Measurements from ENCODE around the gene ALOX15.
"Not testable (repeated sequence)": the region's sequence is repeated elsewhere in the genome, so short reads cannot be mapped to it uniquely, and the experiment has no call there.

The ALOX15 gene

GRCh38 chr17:4590981-4591453, 50.5 kb downstream of the ALOX15 start:
- no peak for DNase-seq

DNA sequence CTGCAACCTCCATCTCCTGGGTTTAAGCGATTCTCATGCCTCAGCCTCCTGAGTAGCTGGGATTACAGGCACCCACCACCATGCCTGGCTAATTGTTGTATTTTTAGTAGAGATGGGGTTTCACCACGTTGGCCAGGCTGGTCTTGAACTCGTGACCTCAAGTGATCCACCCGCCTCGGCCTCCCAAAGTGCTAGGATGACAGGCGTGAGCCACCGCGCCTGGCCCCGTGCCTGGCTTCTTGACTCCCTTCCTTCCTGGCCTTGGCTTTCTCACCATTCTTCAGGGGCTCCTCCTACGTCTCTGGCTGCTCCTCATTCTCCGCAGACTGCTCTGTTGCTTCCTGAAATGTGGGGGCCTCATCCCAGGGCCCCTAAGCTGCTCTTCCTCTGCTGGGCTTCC, 51.4 kb downstream of the ALOX15 start:
- not testable (repeated sequence) for DNase-seq

DNA sequence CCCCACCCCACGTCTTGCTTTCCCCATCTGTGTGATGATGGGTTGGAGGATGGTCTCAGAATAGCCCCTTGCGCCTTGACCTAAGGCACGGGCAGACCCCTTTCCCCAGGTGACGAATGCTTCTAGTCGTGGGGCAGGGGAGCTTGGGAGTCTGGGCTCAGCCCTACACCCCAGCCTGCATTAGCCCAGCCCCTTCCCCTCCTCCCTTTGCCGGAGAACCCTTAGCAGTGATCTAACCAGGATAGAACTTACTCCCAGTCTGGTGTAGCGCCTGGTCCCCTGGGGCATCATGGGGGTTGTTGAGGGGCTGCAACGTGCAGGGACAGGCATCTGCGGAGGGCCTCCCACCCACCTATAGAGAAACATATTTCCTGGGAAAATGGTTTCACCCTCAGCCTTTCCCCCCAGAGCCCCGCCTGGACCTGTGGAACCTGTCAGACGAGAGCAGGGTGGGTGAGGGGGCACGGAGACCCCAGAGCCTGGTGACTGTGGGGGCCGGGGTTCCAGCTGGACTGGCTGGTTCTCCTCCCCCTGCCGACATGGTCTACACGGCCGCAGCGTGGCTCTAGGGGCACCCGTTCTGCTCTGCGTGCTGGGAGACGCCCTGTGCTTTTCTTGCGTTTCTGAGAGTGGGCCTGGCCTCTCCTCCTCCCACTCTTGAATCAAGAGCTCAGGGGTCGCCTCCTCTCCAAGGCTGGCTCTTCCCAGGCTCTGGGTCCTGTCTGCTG, 52.4 kb downstream of the ALOX15 start:
- DNase-seq: no peak

GRCh38 chr17:4588391-4588790, 53.1 kb downstream of the ALOX15 start:
- DNase-seq: no peak

- DNase-seq: peak; percentile 64
Observed at GRCh38 chr17:4587803-4588202, 53.7 kb downstream of the ALOX15 start.

DNA sequence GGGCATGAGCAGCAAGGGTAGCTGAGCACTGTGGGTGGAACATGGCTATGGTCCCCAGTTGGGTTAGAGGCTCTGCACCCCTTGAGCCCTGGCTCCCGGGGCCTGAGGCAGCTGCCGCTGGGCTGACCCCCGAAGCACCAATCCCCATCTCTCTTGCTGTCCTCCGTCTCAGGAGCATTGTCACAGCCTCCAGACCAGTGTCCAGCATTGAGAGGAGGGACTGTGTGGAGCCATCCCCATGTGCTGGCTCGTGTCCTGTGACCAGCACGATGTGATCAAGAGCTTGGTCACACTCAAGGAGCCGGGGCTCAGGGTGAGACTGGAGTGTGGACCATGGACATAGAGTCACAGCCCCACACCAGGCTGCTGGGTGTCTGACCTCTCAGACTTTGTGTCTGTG, 54.3 kb downstream of the ALOX15 start:
- no peak for DNase-seq

GRCh38 chr17:4586043-4586442, 55.4 kb downstream of the ALOX15 start:
- DNase-seq: no peak

DNA sequence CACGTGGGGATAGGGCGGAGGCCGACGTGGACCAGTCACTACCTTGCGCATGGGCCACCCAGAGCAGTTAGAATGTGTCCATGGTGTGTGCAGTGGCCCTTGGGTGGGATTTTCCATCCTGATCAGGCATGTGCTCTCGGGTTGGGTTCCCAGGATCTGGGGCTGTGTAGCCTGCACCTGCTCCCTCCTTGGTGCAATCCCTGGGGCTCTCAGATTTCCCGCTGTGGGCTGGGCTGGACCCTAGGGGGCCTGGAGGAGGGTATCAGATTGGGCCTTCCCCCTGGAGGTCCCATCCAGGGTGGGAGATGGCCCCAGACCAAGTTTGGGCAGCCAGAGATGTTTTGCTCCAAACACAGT, 55.9 kb downstream of the ALOX15 start:
- DNase-seq: no peak

DNA sequence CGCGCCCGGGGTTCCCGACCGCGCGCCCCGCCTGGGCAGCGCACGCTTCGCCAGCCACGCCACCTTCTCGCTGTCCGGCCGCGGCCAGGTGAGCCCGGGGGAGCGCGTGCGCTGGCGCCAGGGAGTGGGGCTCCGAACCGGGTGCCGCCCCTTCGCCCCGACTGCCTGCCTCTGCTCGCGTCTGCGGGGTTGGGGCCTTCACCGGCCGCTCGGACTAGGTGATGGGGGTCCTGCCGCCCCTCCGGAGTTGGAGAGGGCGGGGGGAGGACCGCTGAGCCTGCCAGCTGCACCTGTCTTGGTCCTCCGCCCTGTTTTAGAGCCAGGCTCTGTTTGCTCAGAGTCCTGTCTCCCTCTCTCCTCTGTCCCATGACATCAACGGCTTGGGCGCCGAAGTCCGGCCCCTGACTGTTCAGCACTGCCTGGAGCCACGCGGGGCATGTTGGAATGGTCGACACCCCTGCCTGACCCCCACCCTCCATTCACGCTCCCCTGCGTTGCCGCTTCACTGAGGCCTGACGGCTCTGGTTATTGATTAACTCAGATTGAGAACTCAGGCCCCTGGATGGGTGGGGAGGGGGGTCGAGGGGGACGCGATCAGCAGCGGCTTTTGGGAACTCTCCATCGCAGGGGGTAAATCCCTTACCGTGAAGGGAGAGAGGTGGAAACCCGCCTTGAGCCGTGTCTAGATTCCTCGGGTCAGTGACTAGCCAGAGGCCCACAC, 56.4 kb downstream of the ALOX15 start:
- no peak for DNase-seq

DNA sequence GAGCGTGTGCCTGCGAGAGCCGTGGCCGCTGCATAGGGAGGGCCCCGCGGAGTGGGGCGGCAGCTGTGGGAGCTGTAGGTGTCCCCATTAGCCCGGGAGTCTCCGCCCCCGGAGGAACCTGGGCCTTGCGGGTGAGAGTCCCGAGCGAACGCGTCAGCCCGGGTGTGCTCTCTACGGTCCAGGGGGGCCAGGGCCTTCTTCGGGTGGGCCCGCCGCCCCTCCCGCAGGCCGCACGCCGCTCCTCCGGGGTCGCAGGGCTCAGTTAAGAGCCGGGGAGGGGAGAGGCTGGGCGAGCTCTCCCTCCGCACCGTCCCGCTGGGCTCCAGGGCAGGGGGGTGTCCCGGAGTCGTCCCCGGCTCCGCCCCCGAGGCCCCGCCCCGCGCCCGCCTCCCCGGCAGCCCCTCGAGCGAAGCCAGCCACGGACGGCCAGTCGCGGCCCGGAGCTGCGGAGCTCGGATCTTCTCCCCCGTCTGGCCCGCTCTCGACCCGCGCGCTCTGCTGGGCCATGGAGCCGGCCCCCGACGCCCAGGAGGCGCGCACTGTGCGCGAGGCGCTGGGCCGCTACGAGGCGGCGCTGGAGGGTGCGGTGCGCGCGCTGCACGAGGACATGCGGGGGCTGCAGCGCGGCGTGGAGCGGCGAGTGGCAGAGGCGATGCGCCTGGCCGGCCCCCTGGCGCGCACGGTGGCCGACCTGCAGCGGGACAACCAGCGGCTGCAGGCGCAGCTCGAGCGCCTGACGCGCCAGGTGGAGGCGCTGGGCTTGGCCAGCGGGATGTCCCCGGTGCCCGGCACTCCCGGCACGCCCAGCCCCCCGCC, 57.2 kb downstream of the ALOX15 start, which contains the start of gene SMTNL2:
Gene SMTNL2, plus strand, starts transcription at position 429 of the 816 bp plus-strand sequence. Its CDS starts 77 bp downstream, at position 506.
- no peak for DNase-seq

GRCh38 chr17:4583782-4584100, 57.7 kb downstream of the ALOX15 start:
- peak; percentile 70 for DNase-seq

- DNase-seq: no peak
Observed at GRCh38 chr17:4583206-4583605, 58.3 kb downstream of the ALOX15 start.

GRCh38 chr17:4582691-4583090, 58.8 kb downstream of the ALOX15 start:
- no peak for DNase-seq

DNA sequence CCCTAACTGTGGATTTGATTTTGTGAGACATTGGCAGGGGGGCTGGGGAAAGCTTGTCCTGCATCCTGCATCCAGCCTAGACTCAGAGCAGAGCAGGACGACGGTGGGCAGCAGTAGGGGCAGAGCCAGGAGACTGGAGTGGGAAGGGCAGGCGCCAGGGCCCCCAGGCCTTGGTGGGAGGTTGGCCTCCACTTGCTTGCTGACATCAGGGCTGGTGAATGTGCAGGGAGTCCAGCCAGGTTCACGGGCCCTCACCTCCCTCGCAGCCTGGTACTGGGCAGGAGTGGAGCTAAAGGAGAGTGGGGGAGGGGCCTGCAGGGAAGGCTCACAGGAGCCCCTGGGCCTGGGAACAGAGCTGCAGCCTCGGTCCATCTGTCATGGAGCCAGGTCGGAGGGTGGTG, 59.4 kb downstream of the ALOX15 start:
- no peak for DNase-seq
